Natural killer cell (primary cell): Measurements from ENCODE around the gene PLPP3. TPM values are rescaled to one million over a fixed set of nuclear protein-coding genes. Genes with fewer than 3 reads are reported as not detected.

Experiments used
- ATAC-seq, 3 donors: fragments of 150-1000 bp in 2 of 3; fragments of 200-7000 bp in 1 of 3; cut with Tn5 transposase; 1 replicate in 1 of 3; 2 replicates in 2 of 3; pipeline ENCODE4 v1.10.0; 2021; ENCODE audit warnings: mild to moderate bottlenecking in 2 of 3, moderate library complexity in 2 of 3
- DNase-seq, 2 donors: peaks; one replicate each; pipeline versions ENCODE4 v3.0.0 to v3.0.0-alpha.2; 2013 to 2021; ENCODE audit warnings: mixed read lengths in 1 of 2
- H3K27ac ChIP-seq: one replicate; pipeline ENCODE4 v1.5.1; 2013; ENCODE audit warnings: mild to moderate bottlenecking, low read length
- H3K27me3 ChIP-seq: one replicate; pipeline ENCODE4 v1.6.1; 2013; ENCODE audit warnings: low read length; ENCODE audit not compliant: control insufficient read depth, insufficient read depth
- H3K36me3 ChIP-seq: one replicate; pipeline ENCODE4 v1.6.1; 2013; ENCODE audit warnings: low read length; ENCODE audit not compliant: control insufficient read depth, insufficient read depth
- H3K4me1 ChIP-seq: one replicate; pipeline ENCODE4 v1.6.1; 2013; ENCODE audit warnings: low read length; ENCODE audit not compliant: control insufficient read depth, insufficient read depth
- H3K4me3 ChIP-seq: one replicate; pipeline ENCODE4 v1.5.1; 2013; ENCODE audit warnings: low read length
- H3K9me3 ChIP-seq: one replicate; pipeline ENCODE4 v1.6.1; 2013; ENCODE audit warnings: low read length; ENCODE audit not compliant: control insufficient read depth, insufficient read depth
- H3K27ac Mint-ChIP-seq, 2 donors: one replicate each; pipeline ENCODE4 v1.8.0; 2022; ENCODE audit warnings: mild to moderate bottlenecking in 2 of 2, mixed read lengths in 2 of 2, moderate library complexity in 1 of 2
- H3K27me3 Mint-ChIP-seq, 2 donors: one replicate each; pipeline ENCODE4 v1.8.0; 2022; ENCODE audit warnings: low read depth in 2 of 2, mixed read lengths in 2 of 2
- H3K36me3 Mint-ChIP-seq: one replicate; pipeline ENCODE4 v1.8.0; 2022; ENCODE audit warnings: mixed read lengths
- H3K4me1 Mint-ChIP-seq, 2 donors: one replicate each; pipeline ENCODE4 v1.8.0; 2022; ENCODE audit warnings: mixed read lengths in 2 of 2
- H3K4me3 Mint-ChIP-seq: one replicate; pipeline ENCODE4 v1.8.0; 2022; ENCODE audit warnings: mild to moderate bottlenecking, moderate library complexity, mixed read lengths
- H3K9me3 Mint-ChIP-seq, 2 donors: one replicate each; pipeline ENCODE4 v1.8.0; 2022; ENCODE audit warnings: mixed read lengths in 2 of 2
- WGBS: methylation state at CpG from one replicate; pipeline ENCODE4 v1.1.7; 2013; ENCODE audit warnings: missing lambda C conversion rate; ENCODE audit not compliant: insufficient coverage; 5-methylcytosine and 5-hydroxymethylcytosine counted together
- intact Hi-C: fragments of 100-400 bp; cut with micrococcal nuclease; formaldehyde crosslinking; loops from one replicate; pipeline ENCODE4 v1.14.2; 2022
- total RNA-seq, 4 donors: library from RNA; stranded (reverse); fragments of 120-200 nt in 1 of 4; gene quantifications; one replicate each; pipeline versions ENCODE4 v1.2.3 to v1.2.4, GENCODE V29; 2013 to 2022
- TF ChIP-seq, protein P1 (sequence below): fragments of 200-600 bp; IDR thresholded peaks from one replicate; pipeline ENCODE4 v1.8.0; 2022; ENCODE audit warnings: antibody characterized with exemption

The PLPP3 gene
- total RNA-seq, 3 donors from 2014 or later (not counting 1 experiment from before 2014, with no cell fraction given), result 0.11 to 0.50 TPM; not detected in 1

DNA sequence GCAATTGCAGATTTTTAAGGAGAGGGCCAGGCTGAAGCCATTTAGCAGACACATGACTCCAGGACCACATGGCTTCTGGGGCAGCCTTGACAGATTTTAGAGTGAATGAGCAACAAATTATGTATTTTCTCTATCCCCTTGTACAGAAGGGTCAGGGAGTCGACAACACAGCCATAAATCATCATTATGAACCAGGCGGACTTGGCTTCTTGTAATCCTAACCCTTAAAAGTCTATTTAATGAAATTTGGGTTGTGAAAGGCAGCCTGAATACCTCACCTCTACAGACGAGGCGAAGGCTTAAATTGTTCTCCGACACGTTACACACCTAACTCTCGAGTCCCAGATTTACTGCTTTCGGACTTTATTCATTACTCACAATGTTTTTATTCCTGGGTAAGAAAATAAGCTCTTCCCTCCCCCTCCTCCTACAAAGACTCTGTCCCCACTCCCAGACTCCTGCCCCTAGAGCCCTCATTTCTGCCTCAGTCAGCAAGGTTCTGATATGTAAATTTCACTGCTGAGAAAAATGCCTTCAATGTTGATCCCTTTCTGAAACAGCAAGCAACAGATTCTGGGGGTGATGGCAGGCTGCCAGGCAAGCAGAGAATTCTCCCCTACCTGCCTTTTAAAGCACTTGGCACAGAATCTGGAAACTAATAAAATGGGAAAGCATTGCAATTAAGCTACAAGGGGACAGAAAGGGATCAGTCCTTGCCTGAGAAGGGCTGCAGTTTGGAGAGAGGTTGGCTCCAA, 51.6 kb downstream of the PLPP3 start:
- Histone ChIP-seq H3K9me3 (no peaks in the 10 kb centered on the region), H3K4me3 (no peak overlapping the region), H3K27me3 (no peaks in the 10 kb centered on the region), H3K36me3 (no peaks in the 10 kb centered on the region), H3K27ac (no peak overlapping the region), H3K4me1 (peaks cover 19% of the 10 kb centered on the region)
- peaks cover 8 to 10% of the 10 kb centered on the region in 2 donors for H3K4me1 Mint-ChIP-seq
- DNase-seq (no peak), ATAC-seq (no peak)
- H3K27me3 Mint-ChIP-seq, result no peaks in the 10 kb centered on the region
- no peak overlapping the region for H3K27ac Mint-ChIP-seq
- no peak overlapping the region for H3K4me3 Mint-ChIP-seq
- intact Hi-C loops, result no loop called here
- no peaks in the 10 kb centered on the region for H3K36me3 Mint-ChIP-seq
- WGBS, result 95% methylated on average over 6 of the region's 8 CpGs
- TF ChIP-seq, protein P1, sequence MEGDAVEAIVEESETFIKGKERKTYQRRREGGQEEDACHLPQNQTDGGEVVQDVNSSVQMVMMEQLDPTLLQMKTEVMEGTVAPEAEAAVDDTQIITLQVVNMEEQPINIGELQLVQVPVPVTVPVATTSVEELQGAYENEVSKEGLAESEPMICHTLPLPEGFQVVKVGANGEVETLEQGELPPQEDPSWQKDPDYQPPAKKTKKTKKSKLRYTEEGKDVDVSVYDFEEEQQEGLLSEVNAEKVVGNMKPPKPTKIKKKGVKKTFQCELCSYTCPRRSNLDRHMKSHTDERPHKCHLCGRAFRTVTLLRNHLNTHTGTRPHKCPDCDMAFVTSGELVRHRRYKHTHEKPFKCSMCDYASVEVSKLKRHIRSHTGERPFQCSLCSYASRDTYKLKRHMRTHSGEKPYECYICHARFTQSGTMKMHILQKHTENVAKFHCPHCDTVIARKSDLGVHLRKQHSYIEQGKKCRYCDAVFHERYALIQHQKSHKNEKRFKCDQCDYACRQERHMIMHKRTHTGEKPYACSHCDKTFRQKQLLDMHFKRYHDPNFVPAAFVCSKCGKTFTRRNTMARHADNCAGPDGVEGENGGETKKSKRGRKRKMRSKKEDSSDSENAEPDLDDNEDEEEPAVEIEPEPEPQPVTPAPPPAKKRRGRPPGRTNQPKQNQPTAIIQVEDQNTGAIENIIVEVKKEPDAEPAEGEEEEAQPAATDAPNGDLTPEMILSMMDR, result no peak
- no peaks in the 10 kb centered on the region for H3K9me3 Mint-ChIP-seq

DNA sequence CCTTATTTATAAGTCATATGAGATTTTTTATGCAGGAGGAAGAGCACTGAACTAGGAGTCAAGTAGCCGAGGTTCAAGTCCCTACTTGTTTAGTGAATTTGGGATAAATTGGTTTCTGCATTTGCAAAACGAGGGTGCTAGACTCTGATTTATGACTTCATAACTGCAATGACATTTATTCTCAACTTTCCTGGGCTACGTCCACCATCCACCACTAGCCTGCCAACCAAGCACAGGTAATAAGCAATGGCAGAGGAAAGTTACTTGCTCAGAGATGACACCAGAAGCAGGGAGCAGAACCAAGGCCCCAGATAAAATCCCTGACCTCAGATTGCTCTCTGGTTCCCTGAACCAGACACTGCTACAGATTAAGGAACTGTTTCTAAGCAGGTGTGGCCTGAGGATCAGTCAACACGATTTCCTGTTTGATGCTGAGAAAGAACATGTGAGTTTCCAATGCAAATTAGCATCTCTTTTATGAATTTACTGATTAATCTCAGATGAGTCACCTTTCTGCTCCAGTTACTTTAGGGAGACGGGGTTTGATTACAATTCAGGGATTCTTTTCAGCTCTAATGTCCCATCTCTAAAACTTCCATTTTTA, 52.7 kb downstream of the PLPP3 start:
- TF ChIP-seq, protein P1, result no peak
- H3K9me3 ChIP-seq, result no peaks in the 10 kb centered on the region
- 54% methylated on average over 4 of the region's 5 CpGs for WGBS
- DNase-seq (no peak), ATAC-seq (no peak)
- no peak overlapping the region for H3K4me3 Mint-ChIP-seq
- peaks cover 8 to 10% of the 10 kb centered on the region in 2 donors for H3K4me1 Mint-ChIP-seq
- H3K4me1 ChIP-seq, result peaks cover 19% of the 10 kb centered on the region
- H3K36me3 Mint-ChIP-seq, result no peaks in the 10 kb centered on the region
- no peak overlapping the region for H3K27ac ChIP-seq
- H3K4me3 ChIP-seq, result no peak overlapping the region
- intact Hi-C loops, result no loop called here
- no peaks in the 10 kb centered on the region for H3K27me3 Mint-ChIP-seq
- no peaks in the 10 kb centered on the region for H3K36me3 ChIP-seq
- no peaks in the 10 kb centered on the region for H3K9me3 Mint-ChIP-seq
- no peak overlapping the region for H3K27ac Mint-ChIP-seq
- H3K27me3 ChIP-seq, result no peaks in the 10 kb centered on the region

DNA sequence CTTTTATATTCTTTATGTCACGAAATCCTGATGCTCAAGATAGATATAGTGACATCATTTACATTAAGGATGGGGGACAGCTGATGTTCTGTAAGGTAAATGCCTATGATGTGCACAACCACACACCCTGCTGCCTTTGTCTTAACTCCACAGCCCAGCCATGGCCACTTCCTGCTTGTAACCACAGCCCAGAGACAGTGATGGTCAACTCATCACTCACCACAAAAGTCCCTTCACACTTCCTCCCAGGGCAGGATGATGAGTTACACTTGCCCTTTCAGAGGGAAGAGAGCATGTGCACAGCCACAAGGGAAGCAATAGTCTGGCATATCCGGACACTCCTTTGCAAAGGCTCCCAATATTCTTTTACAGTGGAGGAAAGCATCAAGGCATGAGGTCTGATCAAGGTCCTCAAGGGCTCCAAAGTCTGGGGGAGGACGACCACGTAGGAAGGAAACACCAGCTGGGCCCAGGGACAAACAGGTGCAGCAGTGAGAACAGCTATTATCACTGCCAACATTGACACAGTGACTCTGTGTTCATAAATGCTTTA, 53.8 kb downstream of the PLPP3 start:
- Histone ChIP-seq H3K27ac (no peak overlapping the region), H3K36me3 (no peaks in the 10 kb centered on the region), H3K4me1 (peaks cover 19% of the 10 kb centered on the region), H3K27me3 (no peaks in the 10 kb centered on the region), H3K9me3 (no peaks in the 10 kb centered on the region), H3K4me3 (no peak overlapping the region)
- DNase-seq (peak in 1 of 2 donors; percentile 11), ATAC-seq (peak; percentile 50 to 82 (median 61))
- Mint-ChIP-seq H3K9me3 (no peaks in the 10 kb centered on the region), H3K36me3 (no peaks in the 10 kb centered on the region), H3K27ac (no peak overlapping the region), H3K27me3 (no peaks in the 10 kb centered on the region), H3K4me3 (no peak overlapping the region), H3K4me1 (peaks cover 8 to 10% of the 10 kb centered on the region in 2 donors)
- WGBS, result 0% methylated on average over 3 of the region's 4 CpGs
- TF ChIP-seq, protein P1, result no peak
- intact Hi-C loops, result no loop called here
